Naive thymus-derived CD4-positive, alpha-beta T cell (primary cell): Measurements from ENCODE around the gene STX4. TPM values are rescaled to one million over a fixed set of nuclear protein-coding genes. Genes with fewer than 3 reads are reported as not detected.

Source experiments
- ATAC-seq: fragments of 150-1000 bp; cut with Tn5 transposase; 2 replicates; pipeline ENCODE4 v1.10.0; 2021; ENCODE audit warnings: mild to moderate bottlenecking, moderate library complexity
- CTCF ChIA-PET: fragments of 350-600 bp; sonication (Branson Sonifier 250); formaldehyde crosslinking; loops from one replicate; lab custom pipeline; 2021; ENCODE audit warnings: antibody characterized with exemption; lab: Charles Lee
- POLR2A ChIA-PET: fragments of 350-600 bp; sonication (Branson Sonifier 250); formaldehyde crosslinking; loops from one replicate; lab custom pipeline; 2021; ENCODE audit warnings: antibody characterized with exemption, inconsistent platforms; lab: Charles Lee
- DNase-seq, 9 donors: peaks; one replicate each; pipeline versions ENCODE4 v3.0.0 to v3.0.0-alpha.2; 2020 to 2022; ENCODE audit warnings: mixed read lengths in 1 of 9
- H3K27ac ChIP-seq: one replicate; pipeline ENCODE4 v1.7.0; 2013; ENCODE audit warnings: mild to moderate bottlenecking, low read depth, low read length, moderate library complexity
- H3K27me3 ChIP-seq, 2 donors: one replicate each; pipeline ENCODE4 v1.7.0; 2013; ENCODE audit warnings: low read length in 2 of 2, mild to moderate bottlenecking in 2 of 2, moderate library complexity in 2 of 2; ENCODE audit not compliant: control insufficient read depth in 2 of 2, insufficient read depth in 2 of 2
- H3K36me3 ChIP-seq, 3 experiments: 1 replicate in 2 of 3; 2 replicates in 1 of 3; pipeline ENCODE4 v1.7.0; 2013; ENCODE audit warnings: low read length in 3 of 3, mild to moderate bottlenecking in 3 of 3, moderate library complexity in 1 of 3; ENCODE audit not compliant: insufficient read depth in 3 of 3, control insufficient read depth in 2 of 3
- H3K4me1 ChIP-seq, 2 donors: one replicate each; pipeline ENCODE4 v1.7.0; 2013; ENCODE audit warnings: low read length in 2 of 2, mild to moderate bottlenecking in 2 of 2, moderate library complexity in 1 of 2; ENCODE audit not compliant: control insufficient read depth in 2 of 2, insufficient read depth in 2 of 2
- H3K4me3 ChIP-seq: 2 replicates; pipeline ENCODE4 v1.7.0; 2013; ENCODE audit warnings: mild to moderate bottlenecking, low read length
- H3K9me3 ChIP-seq, 3 experiments: 1 replicate in 2 of 3; 2 replicates in 1 of 3; pipeline ENCODE4 v1.7.0; 2013; ENCODE audit warnings: low read length in 3 of 3; ENCODE audit not compliant: control insufficient read depth in 2 of 3
- H3K27ac Mint-ChIP-seq, 9 donors: one replicate each; pipeline ENCODE4 v1.8.0; 2020 to 2022; ENCODE audit warnings: mixed read lengths in 9 of 9, mild to moderate bottlenecking in 8 of 9, moderate library complexity in 5 of 9, inconsistent platforms in 2 of 9
- H3K27me3 Mint-ChIP-seq, 5 donors: one replicate each; pipeline ENCODE4 v1.8.0; 2021 to 2022; ENCODE audit warnings: mixed read lengths in 5 of 5, mild to moderate bottlenecking in 1 of 5
- H3K36me3 Mint-ChIP-seq, 5 donors: one replicate each; pipeline ENCODE4 v1.8.0; 2020 to 2022; ENCODE audit warnings: mixed read lengths in 5 of 5, mild to moderate bottlenecking in 3 of 5, inconsistent platforms in 1 of 5
- H3K4me1 Mint-ChIP-seq, 7 donors: one replicate each; pipeline ENCODE4 v1.8.0; 2020 to 2022; ENCODE audit warnings: mixed read lengths in 7 of 7, mild to moderate bottlenecking in 3 of 7, inconsistent platforms in 1 of 7
- H3K4me3 Mint-ChIP-seq, 10 donors: one replicate each; pipeline ENCODE4 v1.8.0; 2020 to 2022; ENCODE audit warnings: mild to moderate bottlenecking in 10 of 10, mixed read lengths in 10 of 10, moderate library complexity in 6 of 10, inconsistent platforms in 2 of 10
- H3K9me3 Mint-ChIP-seq, 11 donors: one replicate each; pipeline ENCODE4 v1.8.0; 2020 to 2022; ENCODE audit warnings: mixed read lengths in 11 of 11, mild to moderate bottlenecking in 4 of 11, inconsistent platforms in 1 of 11, moderate library complexity in 1 of 11
- intact Hi-C, 2 donors: fragments of 100-400 bp; cut with micrococcal nuclease; formaldehyde crosslinking; loops; one replicate each; pipeline ENCODE4 v1.15.1; 2023
- polyA plus RNA-seq, 2 donors: library from polyadenylated mRNA; unstranded; fragments of 300-500 nt; fragmentation: Illumina TruSeq; gene quantifications; one replicate each; pipeline ENCODE4 v1.2.3, GENCODE V29; 2021
- total RNA-seq, 6 experiments: library from RNA in 5 of 6; stranded (reverse) in 5 of 6; gene quantifications; 1 replicate in 5 of 6; 2 replicates in 1 of 6; pipeline ENCODE4 v1.2.3 and lab custom pipeline; 2021 to 2026

STX4 gene
- total and polyA plus RNA-seq, 7 experiments from 2014 or later, result 23.1 to 114 (median 84.0) TPM

DNA sequence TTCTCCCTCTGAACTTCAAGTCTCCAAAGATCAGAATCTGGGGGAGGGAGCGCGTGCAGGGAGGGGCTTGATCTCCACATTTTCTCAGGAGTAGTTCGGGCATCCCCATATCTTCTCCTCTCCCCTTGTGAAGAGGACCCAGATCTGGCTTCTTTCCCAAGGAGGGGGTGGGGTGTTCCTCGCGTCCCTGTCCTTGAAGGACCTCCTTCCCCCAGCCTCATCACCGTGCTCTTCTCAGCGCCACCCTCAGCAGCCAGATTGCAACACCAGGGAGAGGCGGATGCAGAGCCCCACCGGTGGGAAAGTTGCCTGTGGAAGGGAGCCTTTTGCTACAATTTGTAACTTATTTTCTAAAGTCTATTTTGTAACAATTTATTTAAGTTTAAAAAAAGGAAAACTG, 49.7 kb downstream of the STX4 start:
- Histone ChIP-seq H3K36me3 (peaks cover 0 to 89% (median 9%) of the 10 kb centered on the region in 3 experiments), H3K4me1 (no peaks in the 10 kb centered on the region), H3K27me3 (no peaks in the 10 kb centered on the region), H3K9me3 (no peaks in the 10 kb centered on the region), H3K4me3 (no peak overlapping the region), H3K27ac (no peak overlapping the region)
- Mint-ChIP-seq H3K27me3 (no peaks in the 10 kb centered on the region), H3K4me1 (peaks cover 7 to 33% (median 20%) of the 10 kb centered on the region in 7 donors), H3K9me3 (no peaks in the 10 kb centered on the region), H3K4me3 (no peak overlapping the region), H3K36me3 (peaks cover 0 to 21% (median 4%) of the 10 kb centered on the region in 5 donors), H3K27ac (peak overlapping the region in 1 of 9 donors; percentile 21)
- ChIA-PET POLR2A (interaction anchor here (2.2 kb wide), 1 partner anchor 9 kb away, joined by 7 read pairs; the partner anchor contains the start of genes ZNF646 and ZNF668), CTCF (no interaction called here)
- ATAC-seq, result no peak
- DNase-seq, result no peak
- intact Hi-C loops, result no loop called here

DNA sequence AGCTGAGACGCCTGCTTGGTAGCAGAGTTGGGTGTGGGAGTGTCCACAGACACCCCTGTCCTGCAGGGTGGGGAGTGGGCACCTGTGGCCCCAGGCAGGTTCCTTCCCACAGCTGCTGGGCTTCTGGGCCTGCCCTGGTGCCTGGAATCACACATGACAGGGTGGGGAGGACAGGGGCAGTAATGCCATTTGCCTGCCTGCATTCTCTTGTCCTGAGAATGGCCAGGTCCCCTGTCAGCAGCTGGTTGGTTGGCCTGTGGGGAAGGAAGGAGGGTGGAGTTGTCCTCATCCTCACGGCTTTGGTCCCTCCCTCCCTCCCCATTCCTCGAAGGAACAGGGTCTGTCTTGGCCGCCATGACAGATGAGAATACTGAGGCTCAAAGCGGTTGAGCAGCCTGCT, 50.2 kb downstream of the STX4 start:
- ATAC-seq, result no peak
- ChIA-PET CTCF (no interaction called here), POLR2A (interaction anchor here (2.2 kb wide), 1 partner anchor 10 kb away, joined by 7 read pairs; the partner anchor contains the start of genes ZNF646 and ZNF668)
- Mint-ChIP-seq H3K4me3 (no peak overlapping the region), H3K27ac (peak overlapping the region in 3 of 9 donors; percentile 21 to 76 (median 25)), H3K36me3 (peaks cover 0 to 17% (median 3%) of the 10 kb centered on the region in 5 donors), H3K9me3 (no peaks in the 10 kb centered on the region), H3K27me3 (no peaks in the 10 kb centered on the region), H3K4me1 (peaks cover 6 to 28% (median 19%) of the 10 kb centered on the region in 7 donors)
- Histone ChIP-seq H3K4me3 (no peak overlapping the region), H3K36me3 (peaks cover 0 to 89% (median 4%) of the 10 kb centered on the region in 3 experiments), H3K9me3 (no peaks in the 10 kb centered on the region), H3K4me1 (no peaks in the 10 kb centered on the region), H3K27me3 (no peaks in the 10 kb centered on the region), H3K27ac (no peak overlapping the region)
- DNase-seq, result no peak
- intact Hi-C loops, result no loop called here

DNA sequence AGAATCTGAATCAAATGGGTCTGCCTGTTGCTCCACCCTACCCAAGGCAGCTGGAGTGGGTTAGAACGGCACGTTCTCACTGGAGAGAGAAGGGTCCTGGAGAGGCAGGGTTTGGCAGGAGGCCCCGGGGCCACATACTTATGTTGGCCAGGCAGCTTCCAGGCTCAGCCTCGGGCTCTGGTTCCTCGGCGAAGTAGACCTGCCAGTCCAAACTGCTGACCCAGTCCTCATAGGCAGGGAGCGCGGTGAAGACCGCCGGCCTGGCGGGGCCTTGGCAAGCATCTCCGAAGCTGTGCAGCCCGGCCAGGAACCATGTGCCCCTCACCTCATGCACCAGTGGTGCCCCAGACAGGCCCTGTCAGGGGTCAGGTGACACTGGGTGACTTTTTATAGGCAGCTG, 50.6 kb downstream of the STX4 start:
- Mint-ChIP-seq H3K4me3 (no peak overlapping the region), H3K27ac (peak overlapping the region in 2 of 9 donors; percentile 25 to 76), H3K4me1 (peaks cover 6 to 24% (median 16%) of the 10 kb centered on the region in 7 donors), H3K9me3 (no peaks in the 10 kb centered on the region), H3K27me3 (no peaks in the 10 kb centered on the region), H3K36me3 (peaks cover 0 to 14% (median 3%) of the 10 kb centered on the region in 5 donors)
- no peaks in the 10 kb centered on the region for H3K9me3 ChIP-seq
- ChIA-PET CTCF (interaction anchor here (1.1 kb wide), 1 partner anchor 59 kb away, joined by 4 read pairs; no protein-coding TSS in a partner anchor), POLR2A (interaction anchor here (0.5 to 2.2 kb wide), 2 partner anchors 10 to 35 kb away, joined by 5 to 7 read pairs; partner anchors contain the start of genes ZNF646 and ZNF668)
- no peaks in the 10 kb centered on the region for H3K27me3 ChIP-seq
- no peak for DNase-seq
- ATAC-seq, result no peak
- peaks cover 0 to 88% (median under 1%) of the 10 kb centered on the region in 3 experiments for H3K36me3 ChIP-seq
- H3K4me1 ChIP-seq, result no peaks in the 10 kb centered on the region
- no peak overlapping the region for H3K27ac ChIP-seq
- intact Hi-C loops, result no loop called here
- H3K4me3 ChIP-seq, result no peak overlapping the region

DNA sequence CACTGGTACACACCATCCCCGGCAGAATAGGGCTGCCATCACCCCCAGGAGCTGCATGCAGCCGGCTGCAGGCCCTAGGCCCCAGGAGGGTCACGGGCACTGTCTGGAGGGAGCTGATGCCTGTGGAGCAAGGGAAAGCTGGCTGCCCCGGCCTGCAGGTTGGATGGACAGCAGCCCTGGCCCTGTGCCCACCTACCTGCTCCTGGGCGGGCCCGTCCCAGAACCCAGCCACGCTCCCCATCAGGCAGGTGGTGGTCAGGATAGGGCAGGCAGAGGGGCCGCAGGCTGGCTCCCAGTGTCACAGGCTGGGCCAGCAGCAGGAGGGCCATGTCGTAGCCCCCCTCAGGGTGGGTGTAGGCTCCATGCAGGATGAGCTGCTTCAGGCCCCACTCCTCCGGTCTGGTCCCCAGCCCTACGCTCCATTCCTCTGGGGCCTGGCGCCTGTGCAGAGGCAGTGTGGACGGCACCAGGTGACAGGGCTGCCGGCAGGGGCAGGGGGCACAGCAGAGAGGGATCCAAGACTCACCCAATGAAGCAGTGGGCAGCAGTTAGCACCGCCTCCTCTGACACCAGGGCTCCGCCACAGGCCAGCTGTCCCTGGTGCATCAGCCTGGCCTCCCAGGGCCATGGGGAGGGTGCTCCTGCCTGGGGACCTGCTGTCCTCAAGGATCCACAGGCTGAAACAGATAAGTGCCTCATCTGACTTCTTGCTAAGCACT, 51.4 kb downstream of the STX4 start:
- H3K4me1 Mint-ChIP-seq, result peaks cover 5 to 21% (median 15%) of the 10 kb centered on the region in 7 donors
- no peaks in the 10 kb centered on the region for H3K9me3 Mint-ChIP-seq
- Histone ChIP-seq H3K4me1 (no peaks in the 10 kb centered on the region), H3K36me3 (peaks cover 0 to 81% (median 0%) of the 10 kb centered on the region in 3 experiments), H3K4me3 (no peak overlapping the region), H3K27me3 (no peaks in the 10 kb centered on the region), H3K27ac (no peak overlapping the region), H3K9me3 (no peaks in the 10 kb centered on the region)
- no peaks in the 10 kb centered on the region for H3K27me3 Mint-ChIP-seq
- CTCF ChIA-PET, result interaction anchor here (1.1 kb wide), 1 partner anchor 58 kb away, joined by 4 read pairs; no protein-coding TSS in a partner anchor
- POLR2A ChIA-PET, result interaction anchor here (0.5 to 2.2 kb wide), 2 partner anchors 11 to 35 kb away, joined by 5 to 7 read pairs; partner anchors contain the start of genes ZNF646 and ZNF668
- intact Hi-C loops, result no loop called here
- H3K36me3 Mint-ChIP-seq, result peaks cover 0 to 13% (median 3%) of the 10 kb centered on the region in 5 donors
- H3K27ac Mint-ChIP-seq, result no peak overlapping the region
- DNase-seq, result no peak
- H3K4me3 Mint-ChIP-seq, result no peak overlapping the region
- ATAC-seq, result no peak

DNA sequence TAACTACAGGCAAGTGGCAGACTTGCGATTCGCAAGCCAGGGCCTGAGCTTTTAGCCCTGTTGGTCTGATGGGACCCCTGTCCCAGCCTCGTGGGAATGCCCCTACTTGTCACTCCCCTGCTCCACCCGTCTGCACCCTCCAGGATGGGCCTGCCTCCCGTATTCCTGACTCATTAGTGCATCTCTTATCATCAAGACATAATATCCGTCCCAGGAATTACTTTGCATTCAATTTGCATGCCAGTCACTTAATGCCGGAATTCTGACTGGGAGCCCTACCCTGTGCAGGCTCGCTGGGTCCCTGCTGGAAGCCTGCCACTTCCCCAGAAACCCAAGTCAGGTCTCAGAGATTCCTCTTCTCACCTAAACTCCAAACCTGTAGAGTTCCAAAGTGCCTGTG, 52.1 kb downstream of the STX4 start:
- H3K27ac Mint-ChIP-seq, result peak overlapping the region in 2 of 9 donors; percentile 16 to 20
- intact Hi-C loops, result no loop called here
- Histone ChIP-seq H3K36me3 (peaks cover 0 to 80% (median 0%) of the 10 kb centered on the region in 3 experiments), H3K4me3 (no peak overlapping the region), H3K27ac (no peak overlapping the region), H3K4me1 (no peaks in the 10 kb centered on the region), H3K9me3 (no peaks in the 10 kb centered on the region), H3K27me3 (no peaks in the 10 kb centered on the region)
- H3K4me1 Mint-ChIP-seq, result peaks cover 5 to 19% (median 13%) of the 10 kb centered on the region in 7 donors
- no peaks in the 10 kb centered on the region for H3K9me3 Mint-ChIP-seq
- H3K4me3 Mint-ChIP-seq, result no peak overlapping the region
- H3K27me3 Mint-ChIP-seq, result no peaks in the 10 kb centered on the region
- no peak for DNase-seq
- ChIA-PET POLR2A (interaction anchor here (1.1 to 2.2 kb wide), 2 partner anchors 11 to 12 kb away, joined by 4 to 7 read pairs; partner anchors contain the start of genes ZNF646 and ZNF668), CTCF (interaction anchor here (1.1 kb wide), 1 partner anchor 57 kb away, joined by 4 read pairs; no protein-coding TSS in a partner anchor)
- ATAC-seq, result no peak
- peaks cover 0 to 13% (median 3%) of the 10 kb centered on the region in 5 donors for H3K36me3 Mint-ChIP-seq

DNA sequence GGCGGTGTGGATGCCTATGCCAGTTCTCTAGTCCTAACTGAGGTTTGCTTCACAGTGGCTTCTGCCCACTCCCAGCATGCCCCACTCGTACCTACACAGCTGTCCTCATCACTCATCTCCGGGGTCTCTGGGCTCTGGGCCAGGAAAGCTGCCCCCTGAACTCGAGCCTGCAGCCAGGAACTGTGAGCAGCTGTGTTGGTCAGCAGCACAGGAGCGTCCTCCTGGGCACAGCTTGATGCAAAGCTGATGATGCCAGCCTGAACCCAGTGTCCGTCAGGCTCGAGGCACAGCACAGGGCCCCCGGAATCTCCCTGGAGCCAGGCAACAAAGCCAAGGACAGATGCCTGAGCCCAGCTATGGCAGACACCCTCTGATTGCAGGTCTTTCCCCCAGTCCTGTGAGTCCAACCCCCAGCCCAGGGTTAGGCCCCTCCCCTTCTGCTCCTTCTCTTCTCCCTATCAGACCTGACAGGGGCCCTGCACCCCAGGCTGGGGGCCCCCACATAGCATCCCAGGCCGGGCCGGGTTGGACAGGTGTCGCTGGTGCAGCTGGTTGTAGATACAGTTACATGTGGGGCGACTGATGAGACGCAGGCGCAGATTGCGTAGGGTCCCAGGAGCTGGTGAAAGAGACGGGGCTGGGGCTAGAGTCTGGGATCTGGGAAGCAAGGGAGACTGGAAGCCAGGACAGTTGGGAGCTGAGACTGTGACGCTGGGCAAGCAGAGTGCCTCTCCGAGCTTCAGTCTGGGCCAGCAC, 52.7 kb downstream of the STX4 start:
- Mint-ChIP-seq H3K27me3 (no peaks in the 10 kb centered on the region), H3K36me3 (peaks cover 0 to 19% (median 0%) of the 10 kb centered on the region in 5 donors), H3K9me3 (no peaks in the 10 kb centered on the region), H3K4me1 (peaks cover 5 to 17% (median 10%) of the 10 kb centered on the region in 7 donors), H3K27ac (peak overlapping the region in 2 of 9 donors; percentile 72 to 85), H3K4me3 (no peak overlapping the region)
- H3K36me3 ChIP-seq, result peaks cover 0 to 80% (median 3%) of the 10 kb centered on the region in 3 experiments
- H3K9me3 ChIP-seq, result no peaks in the 10 kb centered on the region
- ChIA-PET CTCF (no interaction called here), POLR2A (interaction anchor here (1.1 kb wide), 1 partner anchor 13 kb away, joined by 4 read pairs; the partner anchor contains the start of genes ZNF646 and ZNF668)
- H3K27ac ChIP-seq, result no peak overlapping the region
- ATAC-seq, result no peak
- DNase-seq, result no peak
- intact Hi-C loops, result no loop called here
- H3K27me3 ChIP-seq, result no peaks in the 10 kb centered on the region
- H3K4me1 ChIP-seq, result no peaks in the 10 kb centered on the region
- H3K4me3 ChIP-seq, result no peak overlapping the region
